Right hindlimb (tissue), 1 donor: ENCODE data around the gene IBA57.
"Not testable (repeated sequence)": the region's sequence is repeated elsewhere in the genome, so short reads cannot be mapped to it uniquely, and the experiment has no call there.

ENCODE experiments used
- DNase-seq: peaks from one replicate; pipeline ENCODE4 v3.0.0-alpha.2; 2018

The IBA57 gene

GRCh38 chr1:228173528-228174481 is 8.2 kb downstream of the IBA57 start:
- DNase-seq: not testable (repeated sequence)

GRCh38 chr1:228174482-228175315 is 9.1 kb downstream of the IBA57 start:
- no peak for DNase-seq

GRCh38 chr1:228175316-228176023 is 9.9 kb downstream of the IBA57 start:
- no peak for DNase-seq

GRCh38 chr1:228176024-228176395 is 10.4 kb downstream of the IBA57 start:
- DNase-seq: no peak

GRCh38 chr1:228176461-228177182 is 11.0 kb downstream of the IBA57 start:
- no peak for DNase-seq

- no peak for DNase-seq
These were observed 11.5 kb downstream of the IBA57 start for GRCh38 chr1:228177183-228177475.

- no peak for DNase-seq
These were observed 12.4 kb downstream of the IBA57 start for GRCh38 chr1:228177721-228178710.

- DNase-seq: no peak
These were observed 13.4 kb downstream of the IBA57 start for GRCh38 chr1:228178737-228179684.

GRCh38 chr1:228180271-228180958 is 14.8 kb downstream of the IBA57 start:
- no peak for DNase-seq

- no peak for DNase-seq
These were observed 15.5 kb downstream of the IBA57 start for GRCh38 chr1:228180959-228181644.

GRCh38 chr1:228181645-228182034 is 16.0 kb downstream of the IBA57 start:
- no peak for DNase-seq

GRCh38 chr1:228182296-228183030 is 16.9 kb downstream of the IBA57 start:
- no peak for DNase-seq

GRCh38 chr1:228184152-228184551 is 18.5 kb downstream of the IBA57 start:
- no peak for DNase-seq

GRCh38 chr1:228185641-228185965 is 20.0 kb downstream of the IBA57 start:
- DNase-seq: no peak

GRCh38 chr1:228188249-228188648 is 22.6 kb downstream of the IBA57 start:
- not testable (repeated sequence) for DNase-seq

GRCh38 chr1:228190182-228190581 is 24.6 kb downstream of the IBA57 start:
- DNase-seq: no peak

GRCh38 chr1:228190778-228191177 is 25.2 kb downstream of the IBA57 start:
- no peak for DNase-seq

GRCh38 chr1:228194436-228194835 is 28.8 kb downstream of the IBA57 start:
- no peak for DNase-seq
